ENCODE measurements around the gene KCNJ4. TPM values are rescaled to one million over a fixed set of nuclear protein-coding genes. Genes with fewer than 3 reads are reported as not detected.

Gene KCNJ4
- total RNA-seq, 4 donors from 2014 or later, result not detected

DNA sequence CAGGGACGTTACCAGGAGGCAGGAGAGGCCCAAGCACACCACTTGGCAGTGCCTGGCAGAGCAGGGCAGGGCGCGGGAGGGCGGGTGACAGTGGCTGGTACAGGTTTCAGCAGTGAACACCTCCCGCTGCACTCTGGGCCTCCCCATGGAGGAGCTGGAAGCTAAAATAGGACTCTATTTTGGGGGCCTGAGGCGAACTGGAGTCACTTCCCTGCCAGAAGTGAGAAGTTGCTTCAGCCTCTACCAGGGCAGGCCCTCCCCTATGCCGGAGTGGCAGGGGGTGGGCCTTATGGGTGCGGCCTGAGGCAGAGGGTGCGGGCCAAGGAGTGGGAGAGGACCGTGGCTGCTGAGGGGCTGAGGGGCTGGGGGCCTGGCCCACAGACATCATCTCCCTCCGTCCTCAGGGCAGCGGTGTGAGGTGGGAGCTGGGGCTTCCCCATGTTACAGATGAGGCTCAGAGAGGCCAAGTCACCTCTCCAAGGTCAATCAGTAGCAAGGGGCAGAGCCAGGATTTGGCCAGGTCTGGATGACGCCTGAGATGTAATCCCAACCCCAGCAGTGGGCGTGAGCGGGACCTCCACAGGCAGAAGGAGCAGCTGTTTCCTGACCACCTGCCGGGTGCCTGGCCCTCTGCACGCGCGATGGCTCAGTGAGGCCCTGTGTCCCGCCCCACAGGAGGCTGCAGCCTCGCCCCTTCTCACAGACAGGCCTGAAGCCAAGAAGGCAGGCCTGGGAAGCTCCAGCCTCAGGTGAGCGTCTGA, 39.3 kb downstream of the KCNJ4 start:
- Histone ChIP-seq H3K9me3 (no peaks in the 10 kb centered on the region), H3K4me3 (no peak overlapping the region), H3K27ac (no peak overlapping the region), H3K27me3 (peaks cover 7% of the 10 kb centered on the region), H3K4me1 (peaks cover 0 to 14% (median 7%) of the 10 kb centered on the region in 3 donors), H3K36me3 (no peaks in the 10 kb centered on the region)
- ATAC-seq, result no peak
- TF ChIP-seq, protein P1, sequence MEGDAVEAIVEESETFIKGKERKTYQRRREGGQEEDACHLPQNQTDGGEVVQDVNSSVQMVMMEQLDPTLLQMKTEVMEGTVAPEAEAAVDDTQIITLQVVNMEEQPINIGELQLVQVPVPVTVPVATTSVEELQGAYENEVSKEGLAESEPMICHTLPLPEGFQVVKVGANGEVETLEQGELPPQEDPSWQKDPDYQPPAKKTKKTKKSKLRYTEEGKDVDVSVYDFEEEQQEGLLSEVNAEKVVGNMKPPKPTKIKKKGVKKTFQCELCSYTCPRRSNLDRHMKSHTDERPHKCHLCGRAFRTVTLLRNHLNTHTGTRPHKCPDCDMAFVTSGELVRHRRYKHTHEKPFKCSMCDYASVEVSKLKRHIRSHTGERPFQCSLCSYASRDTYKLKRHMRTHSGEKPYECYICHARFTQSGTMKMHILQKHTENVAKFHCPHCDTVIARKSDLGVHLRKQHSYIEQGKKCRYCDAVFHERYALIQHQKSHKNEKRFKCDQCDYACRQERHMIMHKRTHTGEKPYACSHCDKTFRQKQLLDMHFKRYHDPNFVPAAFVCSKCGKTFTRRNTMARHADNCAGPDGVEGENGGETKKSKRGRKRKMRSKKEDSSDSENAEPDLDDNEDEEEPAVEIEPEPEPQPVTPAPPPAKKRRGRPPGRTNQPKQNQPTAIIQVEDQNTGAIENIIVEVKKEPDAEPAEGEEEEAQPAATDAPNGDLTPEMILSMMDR (IDR thresholded peaks at IDR 0.05), result no peak
- no peak for TF ChIP-seq EP300 (IDR thresholded peaks at IDR 0.05)
- no peak for TF ChIP-seq POLR2A (IDR thresholded peaks at IDR 0.05)
- no peak for TF ChIP-seq POLR2AphosphoS5 (IDR thresholded peaks at IDR 0.05)
- WGBS, 2 donors (ENCODE audit: low coverage in 1 of 2), result 83% methylated on average over 5 of the region's 22 CpGs; no CpG with 5 or more reads in 1 of the 2 donors

DNA sequence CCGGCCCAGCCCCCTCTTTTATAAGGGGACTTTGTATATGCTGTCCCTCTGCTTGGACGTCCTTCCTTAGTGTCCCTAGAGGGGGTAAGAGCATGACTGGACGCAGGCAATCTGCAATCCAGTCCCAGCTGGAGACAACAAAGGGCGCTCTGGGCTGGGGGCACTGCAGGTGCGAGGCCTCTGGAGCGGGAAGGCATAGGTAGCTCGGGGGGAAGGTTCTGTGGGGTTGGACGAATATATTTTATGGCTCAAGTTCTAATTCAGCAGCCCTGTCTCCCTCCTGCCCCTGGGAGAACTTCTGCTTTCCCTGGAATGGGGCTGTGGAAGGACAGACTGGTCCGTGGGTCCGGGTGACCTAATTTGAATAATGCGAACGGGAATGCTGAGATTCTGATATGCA, 40.0 kb downstream of the KCNJ4 start:
- no peaks in the 10 kb centered on the region for H3K9me3 ChIP-seq
- no peak for TF ChIP-seq POLR2AphosphoS5 (IDR thresholded peaks at IDR 0.05)
- H3K4me3 ChIP-seq, result no peak overlapping the region
- H3K36me3 ChIP-seq, result no peaks in the 10 kb centered on the region
- no peak overlapping the region for H3K27ac ChIP-seq
- peaks cover 0 to 14% (median 7%) of the 10 kb centered on the region in 3 donors for H3K4me1 ChIP-seq
- WGBS, 2 donors (ENCODE audit: low coverage in 1 of 2), result 76 to 88% methylated on average over 7 to 11 of the region's 12 CpGs
- ATAC-seq, result no peak
- H3K27me3 ChIP-seq, result peaks cover 7% of the 10 kb centered on the region

DNA sequence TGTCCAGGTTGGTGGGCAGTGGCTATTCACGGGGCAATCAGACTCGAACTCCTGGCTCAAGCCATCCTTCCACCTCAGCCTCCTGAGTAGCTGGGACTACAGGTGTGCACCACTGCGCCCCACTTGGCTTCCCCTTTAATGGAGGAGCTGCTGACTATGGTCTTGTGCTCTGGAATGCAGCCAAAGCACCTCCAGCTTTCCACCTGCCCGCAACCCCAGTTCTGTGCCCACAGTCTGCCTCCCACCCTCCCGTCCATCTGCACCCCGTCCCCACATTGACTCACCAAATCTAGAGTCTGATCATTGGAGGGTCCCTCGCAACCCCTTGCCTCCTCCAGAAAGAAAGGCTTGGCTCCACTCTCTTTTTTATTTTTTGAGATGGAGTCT, 41.0 kb downstream of the KCNJ4 start:
- H3K27me3 ChIP-seq, result peaks cover 7% of the 10 kb centered on the region
- H3K4me1 ChIP-seq, result peaks cover 0 to 14% (median 7%) of the 10 kb centered on the region in 3 donors
- no peaks in the 10 kb centered on the region for H3K36me3 ChIP-seq
- H3K27ac ChIP-seq, result no peak overlapping the region
- H3K4me3 ChIP-seq, result no peak overlapping the region
- ATAC-seq, result no peak
- no peak for TF ChIP-seq POLR2AphosphoS5 (IDR thresholded peaks at IDR 0.05)
- H3K9me3 ChIP-seq, result no peaks in the 10 kb centered on the region
- WGBS, 2 donors (ENCODE audit: low coverage in 1 of 2), result 86 to 93% methylated on average over 3 to 6 of the region's 7 CpGs

DNA sequence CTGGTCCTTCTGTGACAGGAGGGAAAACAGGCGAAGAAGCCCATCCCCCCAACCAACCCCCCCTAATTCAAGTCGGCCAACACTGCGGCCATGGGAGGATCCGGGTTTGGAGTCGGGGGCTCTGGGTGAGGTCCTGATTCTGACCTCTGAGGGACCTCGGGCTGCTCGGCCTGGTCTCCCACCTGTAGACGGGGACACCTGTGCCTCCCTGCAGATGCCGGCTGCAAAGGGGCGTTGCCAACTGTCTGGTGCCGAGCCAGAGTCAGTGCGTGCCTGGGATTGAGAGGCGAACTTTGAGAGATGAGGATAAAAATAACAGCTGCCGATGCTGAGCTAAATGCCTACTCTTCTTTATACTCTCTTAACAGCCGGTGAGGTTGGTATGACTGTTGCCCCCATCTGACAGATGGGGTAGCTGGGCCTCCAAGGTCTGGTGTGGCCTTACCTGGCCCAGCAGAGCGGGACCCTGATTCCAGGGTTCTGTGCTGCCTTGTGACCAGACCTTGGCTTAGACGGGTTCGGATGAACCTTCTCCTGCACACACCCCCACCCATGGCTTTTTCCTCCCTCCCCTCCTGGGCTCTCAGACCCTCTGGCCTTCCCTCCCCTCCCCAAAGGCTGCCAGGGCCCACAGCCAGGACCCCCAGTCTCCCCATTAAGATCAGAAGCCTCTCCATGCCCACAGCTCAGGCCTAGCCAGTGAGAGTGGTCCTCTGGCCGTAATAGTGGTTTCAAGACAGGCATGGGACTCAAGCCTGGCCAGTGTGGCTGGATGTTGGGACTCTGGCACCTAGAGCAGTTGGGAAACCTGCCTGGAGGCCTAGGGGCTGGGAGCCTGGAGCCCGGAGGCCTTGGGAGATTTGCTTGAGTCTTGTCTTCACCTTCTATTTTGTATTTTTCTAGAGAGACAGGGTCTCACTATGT, 41.7 kb downstream of the KCNJ4 start:
- Histone ChIP-seq H3K36me3 (no peaks in the 10 kb centered on the region), H3K9me3 (no peaks in the 10 kb centered on the region), H3K4me3 (peak overlapping the region in 1 of 2 donors; percentile 43), H3K4me1 (peaks cover 0 to 14% (median 7%) of the 10 kb centered on the region in 3 donors), H3K27me3 (peaks cover 7% of the 10 kb centered on the region), H3K27ac (no peak overlapping the region)
- TF ChIP-seq POLR2AphosphoS5 (IDR thresholded peaks at IDR 0.05) (no peak), EP300 (IDR thresholded peaks at IDR 0.05) (no peak), POLR2A (IDR thresholded peaks at IDR 0.05) (no peak)
- TF ChIP-seq, protein P1 (IDR thresholded peaks at IDR 0.05), result no peak
- no CpG with 5 or more reads among the region's 20 CpGs for WGBS, 2 donors (ENCODE audit: low coverage in 1 of 2)
- ATAC-seq, result peak; percentile 16

DNA sequence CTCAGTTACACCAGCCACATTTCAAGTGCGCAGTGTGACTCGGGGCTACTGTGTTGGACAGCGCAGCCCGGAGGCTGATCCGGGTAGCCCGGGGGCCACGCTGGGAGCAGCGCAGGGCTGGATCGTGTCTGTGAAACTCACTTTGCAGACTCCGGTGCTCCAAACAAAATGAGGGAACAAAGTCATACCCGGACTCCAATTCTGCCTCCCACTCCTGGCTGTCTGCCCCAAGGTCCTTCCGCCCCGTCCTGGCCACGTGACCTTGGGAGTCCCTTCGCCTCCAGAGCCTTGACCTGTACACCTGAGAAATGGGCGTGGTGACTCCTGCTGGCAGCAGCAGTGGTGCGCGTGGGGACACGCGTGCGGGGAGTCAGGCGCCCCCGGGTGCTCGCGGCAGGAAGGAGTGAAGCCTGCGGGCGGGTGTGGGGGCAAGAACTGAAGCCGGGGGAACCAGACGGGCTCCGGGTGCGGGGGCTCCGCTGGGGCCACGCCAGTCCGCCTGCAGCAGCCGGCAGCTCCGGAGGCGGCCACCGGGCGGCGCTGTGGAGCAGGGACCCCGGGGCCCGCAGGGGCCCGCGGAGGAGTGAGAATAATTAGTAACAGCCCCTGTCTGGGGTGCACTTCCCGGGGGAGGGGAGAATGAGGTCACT, 42.4 kb downstream of the KCNJ4 start:
- no peaks in the 10 kb centered on the region for H3K36me3 ChIP-seq
- H3K27ac ChIP-seq, result no peak overlapping the region
- H3K27me3 ChIP-seq, result peaks cover 7% of the 10 kb centered on the region
- no peak for TF ChIP-seq EP300 (IDR thresholded peaks at IDR 0.05)
- TF ChIP-seq, protein P1 (IDR thresholded peaks at IDR 0.05), result peak in 3 of 4 experiments; percentile 51 to 91 (median 75)
- peak overlapping the region in 1 of 2 donors; percentile 43 for H3K4me3 ChIP-seq
- peak; percentile 13 for ATAC-seq
- 3 to 80% methylated on average over 1 to 6 of the region's 45 CpGs for WGBS, 2 donors (ENCODE audit: low coverage in 1 of 2)
- H3K9me3 ChIP-seq, result no peaks in the 10 kb centered on the region
- H3K4me1 ChIP-seq, result peaks cover 0 to 14% (median 7%) of the 10 kb centered on the region in 3 donors
